ENCODE results near the gene CLCNKA. TPM values are rescaled to one million over a fixed set of nuclear protein-coding genes. Genes with fewer than 3 reads are reported as not detected.

The CLCNKA gene
- total RNA-seq, 6 experiments from 2014 or later, result 0.43 to 0.47 TPM; not detected in 4

- peak in 3 of 4 donors; percentile 1 to 5 (median 2) for ATAC-seq
- WGBS (ENCODE audit: insufficient coverage, low coverage, low lambda C conversion rate, missing lambda C conversion rate), result 86% methylated on average over 2 of the region's 13 CpGs
- Histone ChIP-seq H3K4me1 (peaks cover 0 to 25% (median 13%) of the 10 kb centered on the region in 4 donors), H3K27me3 (no peaks in the 10 kb centered on the region), H3K4me3 (no peak overlapping the region), H3K9me3 (no peaks in the 10 kb centered on the region), H3K27ac (peak overlapping the region in 1 of 3 donors; percentile 55), H3K36me3 (no peaks in the 10 kb centered on the region)
- TF ChIP-seq POLR2A (IDR thresholded peaks at IDR 0.05), result no peak
- TF ChIP-seq, protein P1, sequence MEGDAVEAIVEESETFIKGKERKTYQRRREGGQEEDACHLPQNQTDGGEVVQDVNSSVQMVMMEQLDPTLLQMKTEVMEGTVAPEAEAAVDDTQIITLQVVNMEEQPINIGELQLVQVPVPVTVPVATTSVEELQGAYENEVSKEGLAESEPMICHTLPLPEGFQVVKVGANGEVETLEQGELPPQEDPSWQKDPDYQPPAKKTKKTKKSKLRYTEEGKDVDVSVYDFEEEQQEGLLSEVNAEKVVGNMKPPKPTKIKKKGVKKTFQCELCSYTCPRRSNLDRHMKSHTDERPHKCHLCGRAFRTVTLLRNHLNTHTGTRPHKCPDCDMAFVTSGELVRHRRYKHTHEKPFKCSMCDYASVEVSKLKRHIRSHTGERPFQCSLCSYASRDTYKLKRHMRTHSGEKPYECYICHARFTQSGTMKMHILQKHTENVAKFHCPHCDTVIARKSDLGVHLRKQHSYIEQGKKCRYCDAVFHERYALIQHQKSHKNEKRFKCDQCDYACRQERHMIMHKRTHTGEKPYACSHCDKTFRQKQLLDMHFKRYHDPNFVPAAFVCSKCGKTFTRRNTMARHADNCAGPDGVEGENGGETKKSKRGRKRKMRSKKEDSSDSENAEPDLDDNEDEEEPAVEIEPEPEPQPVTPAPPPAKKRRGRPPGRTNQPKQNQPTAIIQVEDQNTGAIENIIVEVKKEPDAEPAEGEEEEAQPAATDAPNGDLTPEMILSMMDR (IDR thresholded peaks at IDR 0.05), result no peak
- no peak for DNase-seq
- intact Hi-C loops (cut with DNase I), result loop anchor here in 1 of 2 donors (10.0 kb wide), 1 partner anchor 77 kb away; no protein-coding TSS in a partner anchor
These were observed 46.1 kb downstream of the CLCNKA start for GRCh38 chr1:16067933-16068332.

DNA sequence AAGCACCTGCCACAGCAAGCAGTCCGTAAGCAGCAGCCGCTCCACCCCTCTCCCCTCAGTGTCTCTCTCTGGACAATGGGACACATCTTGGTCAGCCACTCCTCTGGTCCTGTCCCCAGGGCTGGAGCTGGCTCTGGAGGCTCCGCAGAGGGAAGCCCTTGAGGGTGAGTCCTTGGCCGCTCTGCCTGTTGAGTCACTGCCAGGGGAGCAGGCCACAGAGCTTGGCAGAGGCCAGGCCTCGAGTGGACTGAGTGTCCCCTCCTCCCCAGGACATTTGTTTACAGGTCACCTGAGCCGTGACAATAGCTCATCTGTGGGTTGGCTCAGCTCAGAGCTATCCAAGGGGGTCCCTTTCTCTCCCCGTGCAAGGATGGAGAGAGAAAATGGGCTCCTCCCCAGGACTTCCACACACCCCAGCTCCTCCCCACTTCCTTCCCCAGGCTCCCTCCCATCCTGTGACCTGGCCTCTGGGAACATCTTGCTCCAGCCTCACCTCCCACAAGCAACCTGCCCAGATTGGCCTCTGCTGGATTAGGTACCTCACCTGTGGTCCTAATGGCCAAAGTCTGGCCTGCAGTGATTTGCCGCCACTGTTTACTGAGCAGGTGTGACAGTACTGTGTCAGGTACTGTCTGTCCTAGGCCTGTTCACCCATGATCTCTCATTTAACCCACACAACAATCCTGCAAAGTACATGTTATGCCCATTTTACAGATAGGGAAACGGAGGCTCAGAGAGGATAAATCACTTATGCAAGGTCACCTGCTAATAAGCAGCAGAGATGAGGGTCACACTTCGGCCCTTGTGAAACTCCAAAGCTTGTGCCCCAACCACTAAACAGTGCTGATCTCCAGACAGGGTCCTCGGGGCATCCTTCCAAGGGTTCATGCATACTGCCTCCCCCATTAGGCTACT lies 46.8 kb downstream of the CLCNKA start:
- H3K9me3 ChIP-seq, result no peaks in the 10 kb centered on the region
- H3K27ac ChIP-seq, result peak overlapping the region in 1 of 3 donors; percentile 55
- no peak for TF ChIP-seq POLR2A (IDR thresholded peaks at IDR 0.05)
- TF ChIP-seq, protein P1 (IDR thresholded peaks at IDR 0.05), result no peak
- DNase-seq, result peak; percentile 82 to 91 (median 88)
- peaks cover 0 to 31% (median 13%) of the 10 kb centered on the region in 4 donors for H3K4me1 ChIP-seq
- no peaks in the 10 kb centered on the region for H3K27me3 ChIP-seq
- ATAC-seq, result peak; percentile 73 to 84 (median 82)
- WGBS (ENCODE audit: insufficient coverage, low coverage, low lambda C conversion rate, missing lambda C conversion rate), result 32% methylated on average over 5 of the region's 11 CpGs
- no peaks in the 10 kb centered on the region for H3K36me3 ChIP-seq
- intact Hi-C loops (cut with DNase I), result loop anchor here in 1 of 2 donors (10.0 kb wide), 1 partner anchor 76 kb away; no protein-coding TSS in a partner anchor
- H3K4me3 ChIP-seq, result no peak overlapping the region

GRCh38 chr1:16070640-16071355 lies 49.0 kb downstream of the CLCNKA start:
- no peaks in the 10 kb centered on the region for H3K9me3 ChIP-seq
- H3K36me3 ChIP-seq, result no peaks in the 10 kb centered on the region
- intact Hi-C loops (cut with DNase I), result loop anchor here (10.0 kb wide), 2 partner anchors 174 to 294 kb away; partner anchors contain the start of gene SZRD1 (in 1 of the 2)
- H3K27ac ChIP-seq, result no peak overlapping the region
- ATAC-seq, result no peak
- no peak overlapping the region for H3K4me3 ChIP-seq
- TF ChIP-seq, protein P1 (IDR thresholded peaks at IDR 0.05), result no peak
- TF ChIP-seq POLR2A (IDR thresholded peaks at IDR 0.05), result no peak
- no peak for DNase-seq
- peaks cover 0 to 34% (median 13%) of the 10 kb centered on the region in 4 donors for H3K4me1 ChIP-seq
- WGBS (ENCODE audit: insufficient coverage, low coverage, low lambda C conversion rate, missing lambda C conversion rate), result 95% methylated on average over 3 of the region's 9 CpGs
- H3K27me3 ChIP-seq, result no peaks in the 10 kb centered on the region

GRCh38 chr1:16071614-16072013 lies 49.8 kb downstream of the CLCNKA start:
- H3K4me1 ChIP-seq, result peaks cover 0 to 32% (median 13%) of the 10 kb centered on the region in 4 donors

More at GRCh38 chr1:16071614-16072013, 49.8 kb downstream of the CLCNKA start:
- Histone ChIP-seq H3K9me3 (no peaks in the 10 kb centered on the region), H3K4me3 (no peak overlapping the region), H3K36me3 (no peaks in the 10 kb centered on the region), H3K27ac (no peak overlapping the region), H3K27me3 (no peaks in the 10 kb centered on the region)
- no peak for ATAC-seq
- 100% methylated on average over 1 of the region's 6 CpGs for WGBS (ENCODE audit: insufficient coverage, low coverage, low lambda C conversion rate, missing lambda C conversion rate)
- no peak for DNase-seq
- no peak for TF ChIP-seq POLR2A (IDR thresholded peaks at IDR 0.05)
- TF ChIP-seq, protein P1 (IDR thresholded peaks at IDR 0.05), result no peak
- intact Hi-C loops (cut with DNase I), result loop anchor here (10.0 kb wide), 2 partner anchors 173 to 293 kb away; partner anchors contain the start of gene SZRD1 (in 1 of the 2)

Data from right lobe of liver (tissue), 6 donors.